Measurements from ENCODE around the gene MRPL27.
A peak's percentile ranks its signal among the peaks of the same experiment; 100 is the strongest.

MRPL27 gene

DNA sequence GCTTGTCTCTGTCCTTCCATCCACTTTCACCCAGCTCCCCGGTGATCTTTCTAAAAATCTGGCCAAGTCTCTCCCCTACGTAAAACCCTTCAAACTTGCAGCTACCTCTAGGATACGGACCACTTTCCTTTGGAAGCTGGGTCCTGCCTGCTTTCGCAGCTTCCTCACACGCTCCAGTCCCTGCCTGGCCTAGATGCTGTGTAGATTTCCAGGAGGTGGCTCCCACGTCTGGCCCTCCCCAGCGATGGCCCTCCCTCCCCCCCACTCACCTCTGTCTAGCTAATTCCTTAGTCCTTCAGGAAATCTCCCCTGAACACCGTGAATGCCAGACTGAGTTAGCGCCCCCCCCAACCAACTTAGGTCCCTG lies 24.9 kb upstream of the MRPL27 start:
- no peak overlapping the region for H3K4me3 ChIP-seq (replicated peaks; ENCODE audit: insufficient read depth, low read length)
- H3K27me3 ChIP-seq (ENCODE audit: insufficient read depth, poor library complexity, severe bottlenecking): no peaks in the 10 kb centered on the region
- H3K27ac ChIP-seq (replicated peaks): no peak overlapping the region
- DNase-seq (ENCODE audit: low read depth in 1 of 2, low spot score in 1 of 2): no peak
- TF ChIP-seq POLR2AphosphoS5 (IDR thresholded peaks at IDR 0.05; ENCODE audit: low read depth): no peak

GRCh38 chr17:50397111-50397918 lies 24.3 kb upstream of the MRPL27 start, which contains the start of gene LRRC59:
TSS of gene LRRC59 (minus strand) at chr17:50397523. CDS start at chr17:50397317, 206 bp downstream.
- H3K27ac ChIP-seq (replicated peaks): peak within 1 kb of the TSS; percentile 86
- no peaks in the 10 kb centered on the region for H3K27me3 ChIP-seq (ENCODE audit: insufficient read depth, poor library complexity, severe bottlenecking)
- peak; percentile 83 to 90 for DNase-seq (ENCODE audit: low read depth in 1 of 2, low spot score in 1 of 2)
- TF ChIP-seq GABPA (IDR thresholded peaks at IDR 0.05; ENCODE audit: low read depth): no peak
- TF ChIP-seq CTCF (IDR thresholded peaks at IDR 0.05; ENCODE audit: insufficient read depth, low read length): peak; percentile 93
- TF ChIP-seq POLR2AphosphoS5 (IDR thresholded peaks at IDR 0.05; ENCODE audit: low read depth): peak; percentile 96
- peak within 1 kb of the TSS; percentile 97 for H3K4me3 ChIP-seq (replicated peaks; ENCODE audit: insufficient read depth, low read length)

DNA sequence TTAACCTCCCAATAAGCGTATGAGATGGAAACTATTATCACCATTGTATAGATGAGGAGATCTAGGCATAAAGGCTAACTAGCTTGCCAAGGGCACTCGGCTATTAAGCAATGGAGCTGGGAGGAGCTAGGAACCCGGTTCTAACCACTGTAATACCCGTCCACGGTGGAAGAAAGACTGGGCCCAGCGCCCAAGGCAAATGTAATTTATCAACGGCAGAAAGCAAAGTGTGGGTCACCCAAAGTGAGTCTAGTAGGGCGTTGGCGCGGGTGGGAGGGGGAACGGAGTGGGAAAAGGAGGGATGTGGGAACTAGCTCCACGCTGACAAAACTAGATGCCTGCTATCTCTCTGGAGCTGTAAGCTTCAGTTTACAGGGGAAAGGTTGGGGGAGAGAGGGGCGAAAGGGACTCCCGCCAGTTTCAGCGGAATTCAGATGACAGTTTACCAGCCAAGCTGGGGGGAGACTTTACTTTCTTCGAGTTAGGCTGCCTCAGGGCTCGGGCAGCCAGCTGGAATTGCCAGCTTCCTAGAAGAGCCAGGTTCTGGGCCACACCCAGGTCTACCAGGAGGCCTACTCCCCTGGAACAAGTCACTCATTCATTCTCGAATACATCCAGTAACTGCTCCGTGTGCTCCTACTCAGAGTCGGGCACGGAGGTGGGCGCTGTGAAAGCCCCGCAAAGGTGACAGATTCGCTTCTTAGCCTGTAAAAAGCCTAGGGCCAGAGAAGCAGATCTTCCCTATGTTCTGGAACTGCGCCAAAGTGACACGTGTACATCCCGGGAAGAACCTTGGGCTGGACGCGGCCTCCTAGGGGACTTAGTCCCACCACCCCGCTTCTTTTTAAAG lies 23.5 kb upstream of the MRPL27 start:
- no peaks in the 10 kb centered on the region for H3K27me3 ChIP-seq (ENCODE audit: insufficient read depth, poor library complexity, severe bottlenecking)
- peak overlapping the region; percentile 86 for H3K27ac ChIP-seq (replicated peaks)
- DNase-seq (ENCODE audit: low read depth in 1 of 2, low spot score in 1 of 2): peak in 1 of 2 experiments; percentile 71

DNA sequence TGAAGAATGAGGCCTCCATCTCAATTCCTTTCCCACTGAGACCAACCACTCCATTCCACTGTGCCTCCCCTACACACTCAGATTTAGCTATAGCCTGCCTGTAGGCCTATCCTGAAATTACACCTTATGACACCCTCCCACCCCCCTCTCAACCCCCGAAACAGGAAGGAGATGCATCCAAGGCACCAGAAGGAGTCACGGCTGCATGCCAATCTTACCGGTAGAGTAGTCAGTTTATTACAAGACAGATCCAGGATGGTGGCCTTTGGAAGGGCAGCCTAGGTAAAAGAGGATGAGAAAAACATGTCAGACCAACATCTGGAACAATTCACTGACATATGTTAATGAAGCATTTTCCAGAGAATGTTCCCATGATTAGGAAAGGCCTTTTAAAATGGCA lies 21.7 kb upstream of the MRPL27 start:
- no peak overlapping the region for H3K4me3 ChIP-seq (replicated peaks; ENCODE audit: insufficient read depth, low read length)
- no peaks in the 10 kb centered on the region for H3K27me3 ChIP-seq (ENCODE audit: insufficient read depth, poor library complexity, severe bottlenecking)
- no peak for DNase-seq (ENCODE audit: low read depth in 1 of 2, low spot score in 1 of 2)
- H3K27ac ChIP-seq (replicated peaks): no peak overlapping the region
- no peak for TF ChIP-seq CTCF (IDR thresholded peaks at IDR 0.05; ENCODE audit: insufficient read depth, low read length)

More for the DNA sequence above, 23.5 kb upstream of the MRPL27 start:
- no peak for TF ChIP-seq POLR2AphosphoS5 (IDR thresholded peaks at IDR 0.05; ENCODE audit: low read depth)
- no peak for TF ChIP-seq GABPA (IDR thresholded peaks at IDR 0.05; ENCODE audit: low read depth)
- TF ChIP-seq, protein P1, sequence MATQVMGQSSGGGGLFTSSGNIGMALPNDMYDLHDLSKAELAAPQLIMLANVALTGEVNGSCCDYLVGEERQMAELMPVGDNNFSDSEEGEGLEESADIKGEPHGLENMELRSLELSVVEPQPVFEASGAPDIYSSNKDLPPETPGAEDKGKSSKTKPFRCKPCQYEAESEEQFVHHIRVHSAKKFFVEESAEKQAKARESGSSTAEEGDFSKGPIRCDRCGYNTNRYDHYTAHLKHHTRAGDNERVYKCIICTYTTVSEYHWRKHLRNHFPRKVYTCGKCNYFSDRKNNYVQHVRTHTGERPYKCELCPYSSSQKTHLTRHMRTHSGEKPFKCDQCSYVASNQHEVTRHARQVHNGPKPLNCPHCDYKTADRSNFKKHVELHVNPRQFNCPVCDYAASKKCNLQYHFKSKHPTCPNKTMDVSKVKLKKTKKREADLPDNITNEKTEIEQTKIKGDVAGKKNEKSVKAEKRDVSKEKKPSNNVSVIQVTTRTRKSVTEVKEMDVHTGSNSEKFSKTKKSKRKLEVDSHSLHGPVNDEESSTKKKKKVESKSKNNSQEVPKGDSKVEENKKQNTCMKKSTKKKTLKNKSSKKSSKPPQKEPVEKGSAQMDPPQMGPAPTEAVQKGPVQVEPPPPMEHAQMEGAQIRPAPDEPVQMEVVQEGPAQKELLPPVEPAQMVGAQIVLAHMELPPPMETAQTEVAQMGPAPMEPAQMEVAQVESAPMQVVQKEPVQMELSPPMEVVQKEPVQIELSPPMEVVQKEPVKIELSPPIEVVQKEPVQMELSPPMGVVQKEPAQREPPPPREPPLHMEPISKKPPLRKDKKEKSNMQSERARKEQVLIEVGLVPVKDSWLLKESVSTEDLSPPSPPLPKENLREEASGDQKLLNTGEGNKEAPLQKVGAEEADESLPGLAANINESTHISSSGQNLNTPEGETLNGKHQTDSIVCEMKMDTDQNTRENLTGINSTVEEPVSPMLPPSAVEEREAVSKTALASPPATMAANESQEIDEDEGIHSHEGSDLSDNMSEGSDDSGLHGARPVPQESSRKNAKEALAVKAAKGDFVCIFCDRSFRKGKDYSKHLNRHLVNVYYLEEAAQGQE (IDR thresholded peaks at IDR 0.05; ENCODE audit: insufficient replicate concordance, low read depth): no peak
- TF ChIP-seq SPI1 (IDR thresholded peaks at IDR 0.05; ENCODE audit: borderline replicate concordance, low read depth): no peak
- TF ChIP-seq CTCF (IDR thresholded peaks at IDR 0.05; ENCODE audit: insufficient read depth, low read length): no peak
- peak overlapping the region; percentile 97 for H3K4me3 ChIP-seq (replicated peaks; ENCODE audit: insufficient read depth, low read length)

DNA sequence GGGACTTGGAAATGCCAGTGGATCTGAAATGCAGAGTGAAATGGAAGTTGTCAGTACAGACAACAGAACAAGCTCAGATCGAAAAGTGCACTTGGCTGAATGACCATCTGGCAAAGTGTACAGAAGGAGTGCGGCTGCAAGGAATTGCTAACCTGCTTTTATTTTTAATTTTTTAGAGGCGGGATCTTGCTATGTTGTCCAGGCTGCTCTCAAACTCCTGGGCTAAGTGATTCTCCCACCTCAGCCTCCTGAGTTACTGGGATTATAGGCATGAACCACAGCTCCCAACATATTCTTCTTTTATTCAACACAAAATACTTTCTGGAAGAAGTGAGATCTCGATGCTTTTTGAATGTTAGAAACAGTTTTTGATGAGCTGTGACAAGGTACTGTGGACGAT lies 20.7 kb upstream of the MRPL27 start:
- Histone ChIP-seq H3K27ac (replicated peaks) (no peak overlapping the region), H3K4me3 (replicated peaks; ENCODE audit: insufficient read depth, low read length) (no peak overlapping the region), H3K27me3 (ENCODE audit: insufficient read depth, poor library complexity, severe bottlenecking) (no peaks in the 10 kb centered on the region)
- no peak for DNase-seq (ENCODE audit: low read depth in 1 of 2, low spot score in 1 of 2)
- no peak for TF ChIP-seq CTCF (IDR thresholded peaks at IDR 0.05; ENCODE audit: insufficient read depth, low read length)
- TF ChIP-seq, protein P1 (IDR thresholded peaks at IDR 0.05; ENCODE audit: insufficient replicate concordance, low read depth): no peak
